ENCODE data around the gene LARGE1.

The LARGE1 gene

GRCh38 chr22:33706100-33706499 is 214.2 kb downstream of the LARGE1 start:
- no peak for DNase-seq

- DNase-seq = no peak
These were observed 221.1 kb downstream of the LARGE1 start for GRCh38 chr22:33699176-33699575.

- DNase-seq = no peak
These were observed 222.6 kb downstream of the LARGE1 start for GRCh38 chr22:33697640-33698039.

GRCh38 chr22:33691057-33691630 is 229.1 kb downstream of the LARGE1 start:
- no peak for DNase-seq

GRCh38 chr22:33688903-33689302 is 231.4 kb downstream of the LARGE1 start:
- DNase-seq = no peak

GRCh38 chr22:33687464-33687863 is 232.8 kb downstream of the LARGE1 start:
- DNase-seq = no peak

GRCh38 chr22:33684087-33684486 is 236.2 kb downstream of the LARGE1 start:
- DNase-seq = no peak

GRCh38 chr22:33682927-33683326 is 237.3 kb downstream of the LARGE1 start:
- no peak for DNase-seq

GRCh38 chr22:33680632-33681031 is 239.6 kb downstream of the LARGE1 start:
- no peak for DNase-seq

- DNase-seq = no peak
These were observed 241.8 kb downstream of the LARGE1 start for GRCh38 chr22:33678523-33678922.

GRCh38 chr22:33677536-33677935 is 242.7 kb downstream of the LARGE1 start:
- DNase-seq = no peak

- no peak for DNase-seq
These were observed 245.9 kb downstream of the LARGE1 start for GRCh38 chr22:33674357-33674756.

- DNase-seq = no peak
These were observed 250.5 kb downstream of the LARGE1 start for GRCh38 chr22:33669746-33670145.

- DNase-seq = no peak
These were observed 253.2 kb downstream of the LARGE1 start for GRCh38 chr22:33666961-33667619.

- DNase-seq = no peak
These were observed 253.9 kb downstream of the LARGE1 start for GRCh38 chr22:33666279-33666960.

GRCh38 chr22:33659448-33659847 is 260.8 kb downstream of the LARGE1 start:
- no peak for DNase-seq

GRCh38 chr22:33658775-33659174 is 261.5 kb downstream of the LARGE1 start:
- DNase-seq = no peak

- DNase-seq = no peak
These were observed 262.6 kb downstream of the LARGE1 start for GRCh38 chr22:33657670-33658069.

- DNase-seq = no peak
These were observed 263.3 kb downstream of the LARGE1 start for GRCh38 chr22:33656808-33657628.

- DNase-seq = no peak
These were observed 265.9 kb downstream of the LARGE1 start for GRCh38 chr22:33654173-33654895.

- no peak for DNase-seq
These were observed 266.7 kb downstream of the LARGE1 start for GRCh38 chr22:33653532-33654063.

- DNase-seq = no peak
These were observed 267.7 kb downstream of the LARGE1 start for GRCh38 chr22:33652615-33653014.

- no peak for DNase-seq
These were observed 270.0 kb downstream of the LARGE1 start for GRCh38 chr22:33650244-33650643.

All from CD4-positive, alpha-beta T cell treated with Interleukin-12 subunit alpha and Interleukin-12 subunit beta, for 1 hour (primary cell).